Activated effector memory CD4-positive, alpha-beta T cell treated with anti-CD3 and anti-CD28 coated beads, Interleukin-2, amount 50 U/mL, for 16 hours (primary cell): ENCODE results near the gene NCKAP5.

Source experiments
- DNase-seq: peaks from one replicate; pipeline ENCODE4 v3.0.0-alpha.2; 2020

NCKAP5 gene

DNA sequence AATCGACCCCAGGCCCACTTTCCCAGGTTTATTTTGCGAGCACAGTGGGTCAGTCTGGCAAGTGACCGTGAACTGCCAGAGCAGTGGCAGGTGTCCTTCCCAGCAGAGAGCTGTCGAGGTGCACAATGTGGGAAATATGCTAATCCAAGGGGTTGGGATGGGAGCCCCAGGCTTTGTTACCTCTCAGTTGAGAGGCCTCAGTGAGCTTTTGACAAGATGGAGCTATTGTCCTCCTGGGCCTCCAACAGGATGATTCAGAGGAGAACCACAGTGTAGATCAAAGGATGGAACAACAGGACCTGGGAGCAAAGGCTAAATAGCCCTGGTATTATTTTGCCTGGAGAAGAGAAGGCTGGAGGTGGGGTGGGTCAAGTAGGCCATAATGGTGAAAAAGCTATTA, 150.8 kb downstream of the NCKAP5 start:
- no peak for DNase-seq

DNA sequence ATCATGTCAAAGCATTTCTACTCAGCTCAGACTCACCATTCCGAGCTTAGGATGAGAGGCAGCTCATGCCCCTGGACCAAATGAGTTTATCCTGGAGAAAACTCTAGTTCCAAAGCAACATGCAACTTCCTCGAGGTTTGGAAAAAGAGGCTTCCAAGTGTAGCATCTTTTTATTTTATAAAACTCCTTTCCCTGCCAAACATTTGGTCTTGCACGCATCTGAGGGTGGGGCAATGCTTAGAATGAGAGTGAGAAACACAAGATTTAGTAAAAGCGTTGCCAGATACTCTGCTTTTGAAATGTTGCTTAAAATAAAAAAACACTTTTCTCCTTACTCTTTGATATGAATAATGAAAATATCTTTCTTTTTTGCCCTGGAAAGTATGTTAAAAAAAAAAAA, 151.5 kb downstream of the NCKAP5 start:
- no peak for DNase-seq

DNA sequence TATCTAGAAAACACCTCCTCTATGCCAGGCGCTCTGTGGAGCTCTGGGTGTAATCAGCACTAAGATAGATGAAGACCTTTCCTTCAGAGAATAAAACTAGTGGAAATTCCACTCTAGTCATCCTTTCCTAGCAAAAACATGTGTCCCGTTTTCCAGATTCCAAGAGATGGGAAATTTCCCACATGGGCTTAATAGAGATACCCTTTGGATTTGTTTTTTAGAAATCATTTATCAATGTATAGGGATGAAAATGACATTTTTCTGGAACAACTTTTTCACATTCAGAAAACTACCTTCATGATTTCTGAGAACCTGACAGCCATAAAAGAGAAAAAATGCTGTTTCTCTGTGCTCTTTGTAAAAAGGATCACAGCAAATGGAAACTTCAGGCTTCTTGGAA, 152.1 kb downstream of the NCKAP5 start:
- DNase-seq, result no peak

DNA sequence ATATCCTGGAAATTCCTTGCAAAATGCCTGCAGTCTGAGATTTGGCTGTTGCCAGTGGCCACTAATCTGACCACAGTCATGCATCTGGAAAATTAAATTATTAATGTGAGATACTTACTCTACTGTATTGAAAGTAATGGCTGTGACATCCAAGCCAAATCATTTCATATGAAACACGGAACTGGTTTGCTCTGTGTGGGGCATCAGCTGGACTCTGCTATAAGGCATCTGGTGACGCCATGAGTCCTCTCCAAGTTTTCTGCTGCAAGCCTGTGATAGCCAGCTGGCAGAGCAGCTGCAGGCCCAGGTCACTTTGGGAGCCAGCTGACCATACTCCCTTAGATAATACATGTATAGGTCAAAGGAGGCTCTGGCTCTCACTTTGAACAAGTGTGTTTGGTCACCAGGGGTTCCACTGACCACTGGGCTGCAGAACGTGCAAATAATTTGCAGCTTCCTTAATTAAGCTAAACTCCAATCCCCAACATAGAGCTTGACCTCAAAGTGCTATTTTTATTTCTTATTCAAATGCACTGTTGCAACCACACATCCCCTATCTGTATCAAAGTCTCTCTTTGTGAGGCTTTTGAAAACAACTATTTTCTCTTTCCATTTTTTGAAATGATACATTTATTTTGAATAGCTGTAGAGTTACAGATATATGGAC, 152.9 kb downstream of the NCKAP5 start:
- no peak for DNase-seq

DNA sequence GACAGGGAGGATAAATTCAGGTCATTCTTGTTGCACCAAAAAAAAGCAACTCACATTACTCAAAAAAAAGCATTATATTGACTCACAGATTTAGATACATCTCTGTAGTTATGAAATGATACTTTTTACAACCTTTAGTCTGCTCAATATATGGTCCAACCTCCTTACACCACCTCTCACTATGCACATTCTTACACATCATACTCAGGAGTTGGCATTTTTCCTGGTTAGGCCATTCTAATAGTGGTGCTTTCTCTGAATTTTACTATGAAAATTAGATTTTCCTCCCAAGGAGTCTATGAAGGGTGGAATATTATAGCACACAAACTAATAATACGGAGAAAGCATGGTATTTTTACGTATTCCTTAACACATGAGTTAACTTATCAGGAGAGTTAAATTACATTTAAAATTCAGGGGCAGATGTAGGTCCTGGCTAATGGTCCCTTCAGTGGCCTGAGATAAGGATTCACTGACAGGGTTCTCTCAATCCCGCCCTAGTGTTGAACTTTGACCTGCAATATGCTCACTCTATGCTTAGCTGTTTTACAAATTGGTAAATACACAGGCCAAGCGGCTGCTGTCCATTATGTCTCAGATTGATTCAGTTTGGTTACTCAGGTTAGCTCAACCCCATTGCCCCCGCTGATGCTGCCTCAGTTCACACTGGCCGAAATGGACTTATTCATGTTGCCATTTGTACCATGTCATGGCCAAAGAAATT, 153.6 kb downstream of the NCKAP5 start:
- DNase-seq, result no peak

DNA sequence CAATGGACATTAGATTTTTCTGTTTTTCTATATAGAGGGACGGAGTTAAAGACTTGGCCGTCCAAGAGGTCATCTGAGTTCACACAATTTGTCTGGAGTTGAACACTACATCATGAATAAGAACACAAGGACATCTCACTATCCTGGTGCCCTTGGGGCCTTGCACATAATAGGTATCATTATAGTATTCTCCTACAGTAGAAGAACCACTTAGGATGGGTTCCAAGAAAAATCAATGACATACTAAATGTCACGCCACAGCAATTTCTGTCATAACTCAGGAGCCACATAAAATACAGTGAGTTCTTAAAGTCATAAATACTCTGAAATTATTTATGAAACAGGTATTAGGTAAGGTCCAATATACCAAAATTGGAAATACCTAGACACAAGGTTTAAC, 154.4 kb downstream of the NCKAP5 start:
- DNase-seq, result no peak

DNA sequence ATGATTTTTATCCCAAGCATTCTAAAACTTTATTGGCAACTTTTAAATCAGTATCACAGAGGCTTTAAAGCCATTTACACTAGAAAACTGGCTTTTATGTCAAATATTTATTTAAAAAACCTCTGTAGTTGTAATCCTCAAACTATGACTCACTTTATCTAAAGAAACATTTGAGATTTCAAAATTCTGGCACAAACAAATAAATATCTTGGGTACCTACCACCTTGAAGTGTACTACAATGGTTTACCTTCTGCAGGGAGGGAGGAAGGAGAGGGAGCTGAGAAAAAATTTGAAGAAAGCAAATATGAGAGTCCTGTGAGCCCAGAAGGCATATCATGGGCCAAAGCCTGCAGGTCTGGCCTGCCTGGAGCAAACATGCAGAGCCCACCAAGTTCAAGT, 155.6 kb downstream of the NCKAP5 start:
- no peak for DNase-seq

DNA sequence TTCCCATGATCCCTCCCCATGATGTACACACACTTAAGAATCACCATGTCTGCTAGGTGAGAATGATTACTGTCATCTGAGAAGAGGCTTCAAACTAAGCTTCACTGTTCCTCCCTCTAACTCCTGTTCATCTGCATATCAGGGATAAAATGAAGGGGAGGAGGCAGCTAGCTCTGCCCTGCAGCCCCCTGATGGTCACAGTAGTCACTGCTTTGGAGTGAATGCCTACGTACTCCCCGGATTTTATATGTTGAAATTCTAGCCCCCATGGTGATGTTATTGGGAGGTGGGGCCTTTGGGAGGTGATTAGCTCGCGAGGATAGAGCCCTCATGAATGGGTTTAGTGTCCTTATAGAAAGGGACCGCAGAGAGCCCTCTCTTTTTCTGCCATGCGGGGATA, 156.4 kb downstream of the NCKAP5 start:
- no peak for DNase-seq

DNA sequence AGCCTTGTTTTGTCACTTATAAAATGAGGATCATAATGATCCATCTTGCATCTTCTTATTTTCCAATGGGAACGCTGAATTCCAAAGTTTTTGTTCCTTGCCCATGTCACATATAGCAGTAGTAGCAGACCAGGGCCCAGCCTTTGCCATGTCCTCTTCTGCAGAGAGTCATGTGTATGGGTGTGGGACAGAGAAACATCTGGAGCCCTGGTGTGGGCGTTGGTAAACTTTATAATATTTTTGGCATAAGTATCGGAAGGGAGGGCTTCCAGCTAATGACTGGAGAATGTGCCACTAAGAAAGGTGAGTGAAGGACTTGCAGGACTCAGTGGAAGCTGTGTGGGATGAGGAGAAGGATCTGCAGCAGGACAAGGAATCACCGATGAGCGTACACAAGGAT, 157.2 kb downstream of the NCKAP5 start:
- no peak for DNase-seq

DNA sequence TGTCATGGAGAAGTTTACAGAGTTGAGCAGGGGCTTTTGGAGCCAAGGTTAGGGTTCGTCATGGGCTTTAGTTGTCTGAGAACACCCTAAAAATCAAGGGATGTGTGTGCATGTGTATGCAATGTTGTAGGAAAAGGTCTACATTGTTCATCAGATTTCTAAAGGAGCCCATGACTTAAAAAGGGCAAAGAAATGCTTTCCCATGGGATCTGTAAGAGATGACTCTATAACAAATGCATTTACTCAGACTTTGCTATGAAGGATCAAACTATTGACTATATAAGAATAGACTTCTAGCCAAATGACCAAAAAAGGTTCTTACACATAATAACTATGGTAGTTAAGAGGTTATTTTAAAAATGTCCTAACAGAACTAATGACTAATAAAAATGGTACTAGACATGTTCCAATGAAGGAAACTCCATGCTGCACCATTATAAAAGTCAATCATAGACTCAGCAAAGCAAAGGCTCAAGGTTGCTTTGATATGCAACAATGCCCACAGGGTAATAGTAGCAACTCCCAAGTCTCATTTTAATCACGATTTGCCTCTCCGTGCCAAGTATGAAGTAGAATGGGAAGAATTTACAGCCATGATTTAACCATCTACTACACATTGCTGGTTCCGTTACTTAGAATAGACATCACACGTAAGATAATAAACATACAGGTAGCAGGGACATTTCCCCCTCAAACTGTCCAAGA, 158.5 kb downstream of the NCKAP5 start:
- DNase-seq, result no peak

DNA sequence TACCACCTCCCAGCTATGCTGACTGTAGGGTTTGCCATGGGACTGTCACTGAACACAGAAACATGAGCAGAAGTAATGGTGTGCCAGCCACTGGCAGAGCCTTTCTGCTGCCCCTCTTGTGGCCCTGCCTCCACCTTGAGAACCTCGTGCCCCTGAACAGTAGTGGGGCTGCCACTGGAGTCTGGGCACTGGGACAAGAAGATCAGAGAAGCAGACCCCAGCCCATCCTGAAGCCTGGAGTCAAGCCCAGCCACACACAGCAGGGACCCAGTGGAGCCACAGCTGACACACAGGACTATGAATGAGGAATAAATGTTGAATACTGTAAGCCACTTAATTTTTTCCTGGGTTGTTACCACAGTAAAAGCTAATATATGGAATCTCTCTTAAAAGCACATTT, 159.6 kb downstream of the NCKAP5 start:
- no peak for DNase-seq

DNA sequence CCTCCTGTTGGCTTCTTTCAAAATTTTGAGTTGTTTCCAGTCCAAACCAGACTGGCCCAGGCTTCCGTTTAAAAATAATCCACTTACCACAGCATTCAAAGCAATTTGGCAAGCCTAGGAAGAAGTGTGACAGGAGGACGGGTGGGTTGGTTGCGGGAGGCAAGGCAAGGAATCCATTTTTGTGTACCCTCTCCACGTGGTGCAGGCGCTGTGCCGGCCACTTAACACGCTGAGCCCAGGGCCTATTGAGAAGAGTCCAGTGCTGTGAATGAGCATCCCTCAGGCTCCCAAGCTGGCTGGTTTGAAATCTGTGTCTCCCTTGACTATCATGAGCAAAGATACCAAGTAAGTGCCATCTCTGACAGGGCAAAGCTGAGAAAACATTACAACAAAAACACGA, 160.9 kb downstream of the NCKAP5 start:
- no peak for DNase-seq

DNA sequence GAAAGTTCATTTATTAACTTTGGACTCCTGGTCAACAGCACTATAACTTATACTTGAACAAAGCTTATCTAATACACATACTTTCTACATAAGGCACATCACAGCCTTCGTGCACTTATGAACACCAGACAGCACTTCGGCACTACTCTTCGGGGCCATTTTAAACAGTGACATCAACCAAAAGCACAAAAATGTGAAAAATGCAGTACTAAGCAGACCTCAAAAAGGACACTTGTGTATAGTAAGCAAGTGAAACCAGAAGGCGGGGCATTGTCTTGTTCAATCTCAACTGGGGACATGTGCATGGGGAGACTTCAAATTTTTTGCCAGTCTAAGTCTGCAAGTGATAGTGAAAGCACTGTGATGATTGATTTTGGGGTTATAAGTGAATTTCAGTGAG, 163.0 kb downstream of the NCKAP5 start:
- no peak for DNase-seq

DNA sequence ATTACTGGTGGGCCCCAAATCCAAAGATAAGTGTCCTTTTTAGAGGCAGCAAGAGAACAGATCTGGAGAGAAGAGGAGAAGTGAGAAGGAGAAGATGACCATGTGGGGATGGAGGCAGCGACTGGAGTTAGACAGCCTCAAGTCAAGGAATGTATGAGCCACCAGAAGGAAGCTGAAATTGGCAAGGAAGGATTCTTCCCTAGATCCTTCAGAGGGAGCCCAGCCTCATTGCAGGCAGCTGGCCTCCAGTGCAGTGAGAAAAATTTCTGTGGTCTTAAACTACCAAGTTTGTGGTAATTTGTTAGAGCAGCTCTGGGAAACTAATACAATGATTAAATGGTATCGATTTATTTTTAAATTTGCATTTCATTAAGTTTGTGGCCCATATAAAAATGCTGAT, 167.9 kb downstream of the NCKAP5 start:
- no peak for DNase-seq

DNA sequence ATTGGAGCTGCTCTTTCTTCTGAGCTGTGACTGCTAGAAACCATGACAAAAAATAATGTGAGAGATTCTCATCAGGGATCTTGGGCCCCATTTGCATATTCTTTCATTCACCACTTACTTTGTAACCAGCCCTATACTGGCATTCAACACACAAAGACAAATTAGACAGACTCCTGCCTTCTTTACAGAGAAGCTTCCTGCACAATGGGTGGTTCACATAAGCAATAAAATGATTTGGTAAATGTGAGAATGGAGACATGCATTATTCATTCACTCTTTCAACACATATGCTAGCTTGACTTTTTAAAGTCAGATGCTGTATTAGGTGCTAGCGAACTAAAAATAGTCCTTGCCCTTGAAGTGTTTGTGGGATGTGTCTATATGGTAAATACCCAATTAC, 174.4 kb downstream of the NCKAP5 start:
- no peak for DNase-seq

DNA sequence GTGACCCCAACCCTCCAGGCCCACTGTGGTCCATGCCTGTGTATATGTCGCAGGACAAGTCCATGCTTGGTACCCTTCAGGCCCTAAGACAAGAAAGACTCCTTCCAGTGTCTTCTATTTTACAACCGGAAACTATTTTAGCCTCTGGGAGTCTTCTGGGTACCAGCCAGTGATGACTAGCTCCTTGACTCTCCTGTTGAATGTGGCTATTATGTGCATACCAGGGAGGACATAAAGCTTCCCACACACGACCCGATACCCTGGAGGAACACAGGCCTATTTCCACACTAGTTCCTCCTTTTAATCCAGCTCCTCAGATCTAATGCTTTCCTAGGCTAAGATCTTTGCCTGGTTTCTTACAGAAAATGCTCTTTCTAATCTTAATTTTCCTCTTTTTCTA, 178.1 kb downstream of the NCKAP5 start:
- DNase-seq, result no peak

DNA sequence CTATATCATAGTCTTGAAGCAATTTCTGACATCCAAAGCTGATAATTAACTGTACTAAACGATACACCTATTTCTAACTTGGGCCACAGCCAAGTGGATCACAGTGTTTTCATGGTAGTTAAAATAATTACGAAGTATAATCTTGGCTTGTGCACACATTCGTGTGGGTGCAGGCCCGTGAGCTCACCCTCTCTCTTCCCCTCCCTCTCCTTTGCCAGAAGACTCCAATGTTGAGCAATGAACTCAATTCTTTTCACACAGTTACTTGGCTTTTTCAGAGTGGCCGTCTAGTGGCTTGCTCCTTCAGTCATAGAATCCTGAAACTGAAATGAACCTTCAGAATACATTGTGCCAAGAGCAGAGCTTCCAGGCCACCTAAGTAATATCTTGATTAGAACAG, 178.7 kb downstream of the NCKAP5 start:
- no peak for DNase-seq

DNA sequence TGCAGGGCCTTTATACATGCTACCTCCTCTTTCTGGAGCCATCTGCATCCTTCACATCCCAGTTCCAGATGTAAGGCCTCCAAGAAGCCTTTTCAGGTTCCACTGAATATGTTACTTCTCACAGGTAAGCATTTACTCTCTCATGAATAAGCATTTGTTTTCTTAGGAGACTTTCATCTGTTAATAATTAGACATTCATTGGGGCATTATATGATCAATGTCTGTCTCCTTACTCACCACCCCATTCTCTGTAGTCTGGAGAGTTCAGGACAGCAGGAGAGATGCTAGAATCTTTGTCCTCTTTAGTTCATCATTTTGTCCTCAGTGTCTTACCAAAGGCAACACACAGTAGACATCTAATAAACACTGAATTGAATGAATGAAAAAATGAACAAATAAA, 185.7 kb downstream of the NCKAP5 start:
- DNase-seq, result no peak

DNA sequence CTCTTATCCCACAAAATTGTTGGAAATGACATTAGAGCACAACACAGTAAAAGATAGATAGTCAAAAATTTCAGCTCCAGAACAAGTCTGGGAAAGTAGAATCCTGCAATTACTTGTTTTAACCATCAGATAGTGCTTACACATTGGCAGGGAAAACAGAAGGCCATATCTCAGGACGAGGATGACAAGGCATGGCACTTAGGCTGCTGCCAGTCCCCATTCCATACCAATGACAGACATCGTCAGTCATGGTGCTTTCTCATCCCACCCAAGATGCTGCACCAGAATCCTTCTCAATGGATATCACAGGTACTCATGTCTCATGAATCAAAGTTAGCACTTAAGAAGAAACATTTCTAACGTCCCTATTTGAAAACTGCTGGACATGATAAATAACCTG, 187.3 kb downstream of the NCKAP5 start:
- DNase-seq, result no peak

DNA sequence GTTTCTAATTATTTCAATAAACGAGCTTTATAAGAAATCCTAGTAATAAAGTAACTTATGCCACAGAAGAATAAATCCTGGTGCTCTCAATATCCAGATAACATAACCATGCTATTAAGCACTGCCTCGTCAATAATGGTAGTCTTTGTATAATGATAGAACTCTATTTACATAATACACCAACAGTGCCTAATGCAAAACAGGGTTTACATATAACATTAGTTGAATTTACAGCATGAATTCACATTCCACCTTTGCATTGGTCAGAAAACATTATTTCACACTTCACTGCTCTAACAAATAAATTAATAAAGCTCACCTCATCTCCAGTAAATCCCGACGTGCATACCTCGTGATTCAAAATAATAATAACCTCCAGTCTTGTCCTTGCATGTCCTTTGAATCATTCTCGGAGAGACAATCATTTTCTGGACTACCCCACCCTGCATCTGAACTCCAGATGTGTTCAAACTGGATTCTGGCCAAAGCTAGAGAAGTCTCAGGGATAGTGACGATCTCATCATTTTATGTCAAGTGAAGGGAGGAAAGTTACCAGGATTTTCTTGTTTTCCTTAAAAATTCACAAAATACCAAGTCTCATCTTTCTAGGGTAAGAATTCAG, 189.2 kb downstream of the NCKAP5 start:
- DNase-seq, result no peak

DNA sequence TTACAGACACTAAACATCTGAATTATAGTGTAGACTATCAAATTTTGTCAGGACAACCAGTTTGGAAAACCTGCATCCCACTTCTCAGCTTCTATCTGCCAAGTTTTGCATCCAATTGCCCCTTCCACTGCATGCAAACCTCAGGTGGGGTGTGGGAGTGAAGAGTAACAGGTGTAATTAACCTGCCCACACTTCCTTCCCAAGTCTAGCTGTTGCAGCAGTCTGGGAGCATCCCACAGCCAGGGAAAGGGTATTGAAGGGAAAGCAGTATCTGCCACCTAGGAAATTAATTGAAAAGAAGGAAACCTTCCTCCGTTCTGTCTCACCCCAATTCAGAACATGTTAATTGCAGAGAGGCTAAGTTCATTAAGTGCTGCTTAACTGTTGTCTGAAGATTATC, 189.9 kb downstream of the NCKAP5 start:
- DNase-seq, result no peak

DNA sequence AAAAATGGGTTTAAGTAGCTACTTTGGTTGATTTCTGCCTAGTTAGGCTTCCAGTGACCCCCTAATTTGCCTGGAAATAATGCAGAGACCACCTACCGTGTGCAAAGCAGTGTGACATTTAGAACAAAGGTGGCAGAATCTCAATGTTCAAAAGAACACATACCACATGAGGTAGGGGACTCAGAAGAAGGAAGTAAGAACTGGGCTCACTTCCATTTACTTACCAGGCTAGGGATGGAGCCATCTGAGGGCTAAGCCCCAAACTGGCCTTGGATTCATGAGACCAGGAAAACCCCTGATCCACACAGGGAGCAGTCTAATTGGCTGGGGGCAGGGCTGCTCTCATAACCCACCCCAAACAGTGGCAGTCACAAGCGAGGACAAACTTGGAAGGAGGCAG, 190.7 kb downstream of the NCKAP5 start:
- no peak for DNase-seq

DNA sequence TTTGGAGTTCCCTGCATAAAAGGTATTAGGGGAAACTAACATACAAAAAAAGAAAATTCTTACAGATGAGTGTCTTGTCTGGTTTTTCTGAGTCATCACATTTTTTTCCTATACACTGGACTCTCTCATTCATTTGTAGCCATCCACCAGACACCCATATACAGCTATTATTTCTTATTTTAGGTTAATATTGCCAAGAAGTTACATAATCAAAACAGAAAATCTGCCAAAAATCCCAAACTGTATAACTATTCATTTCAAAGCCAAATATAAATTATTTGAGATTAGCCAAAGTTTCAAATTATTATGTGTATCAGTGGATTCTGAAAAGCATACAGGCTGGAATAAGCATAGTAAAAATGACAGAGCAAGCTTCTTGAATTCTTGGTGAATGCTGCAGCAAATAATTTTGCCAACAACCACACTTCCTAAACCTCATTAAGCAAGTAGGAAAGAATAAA, 191.2 kb downstream of the NCKAP5 start:
- no peak for DNase-seq

DNA sequence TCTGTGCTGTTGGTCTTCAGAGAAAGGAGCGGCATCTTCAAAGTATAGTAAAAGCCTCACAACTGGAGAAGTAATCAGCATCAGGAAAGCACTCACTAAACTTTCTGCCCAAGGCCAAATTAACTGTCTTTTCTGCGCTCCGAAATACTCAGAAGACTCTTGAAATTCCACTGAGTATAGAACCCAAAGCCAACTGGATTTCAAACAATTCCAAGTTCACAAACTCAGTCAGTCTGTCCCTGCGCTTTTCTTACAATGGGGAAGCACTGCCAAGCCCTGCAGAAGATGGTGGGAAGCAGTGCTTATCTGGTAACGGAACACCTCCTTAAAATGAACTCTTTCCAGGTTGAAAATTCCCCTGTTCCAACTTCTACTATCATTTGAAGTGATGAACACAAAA, 193.5 kb downstream of the NCKAP5 start:
- DNase-seq, result no peak
